ENCODE measurements around the gene SPHK2.

The SPHK2 gene

GRCh38 chr19:48603449-48603848 is 15.9 kb upstream of the SPHK2 start:
- no peak for DNase-seq (ENCODE audit: low read depth)

GRCh38 chr19:48603850-48604249 is 15.5 kb upstream of the SPHK2 start:
- DNase-seq (ENCODE audit: low read depth) = no peak

GRCh38 chr19:48606463-48607358 is 12.6 kb upstream of the SPHK2 start, which contains the start of gene SPACA4:
Gene SPACA4 (plus strand): TSS chr19:48606742. CDS start chr19:48606979, 237 bp downstream.
- no peak for DNase-seq (ENCODE audit: low read depth)

GRCh38 chr19:48607359-48607755 is 11.9 kb upstream of the SPHK2 start:
- no peak for DNase-seq (ENCODE audit: low read depth)

- DNase-seq (ENCODE audit: low read depth) = no peak
Observed at GRCh38 chr19:48608798-48609263, 10.5 kb upstream of the SPHK2 start.

GRCh38 chr19:48609571-48610108 is 9.7 kb upstream of the SPHK2 start:
- no peak for DNase-seq (ENCODE audit: low read depth)

GRCh38 chr19:48611872-48612271 is 7.4 kb upstream of the SPHK2 start:
- no peak for DNase-seq (ENCODE audit: low read depth)

- no peak for DNase-seq (ENCODE audit: low read depth)
Observed at GRCh38 chr19:48613024-48613851, 6.1 kb upstream of the SPHK2 start.

GRCh38 chr19:48613852-48614435 is 5.4 kb upstream of the SPHK2 start:
- DNase-seq (ENCODE audit: low read depth) = no peak

- DNase-seq (ENCODE audit: low read depth) = no peak
Observed at GRCh38 chr19:48614436-48615230, 4.7 kb upstream of the SPHK2 start, which contains the start of gene FAM83E. Gene FAM83E (minus strand): TSS chr19:48615076. CDS start chr19:48613372, 1,704 bp downstream.

- no peak for DNase-seq (ENCODE audit: low read depth)
Observed at GRCh38 chr19:48615231-48616040, 3.9 kb upstream of the SPHK2 start.

GRCh38 chr19:48616041-48616436 is 3.3 kb upstream of the SPHK2 start:
- DNase-seq (ENCODE audit: low read depth) = no peak

- no peak for DNase-seq (ENCODE audit: low read depth)
Observed at GRCh38 chr19:48616491-48617056, 2.7 kb upstream of the SPHK2 start.

GRCh38 chr19:48617146-48617937 is 2.0 kb upstream of the SPHK2 start:
- DNase-seq (ENCODE audit: low read depth) = no peak

- DNase-seq (ENCODE audit: low read depth) = no peak
Observed at GRCh38 chr19:48618278-48618915, 909 bp upstream of the SPHK2 start.

GRCh38 chr19:48619692-48620585 is 633 bp downstream of the SPHK2 start:
- DNase-seq (ENCODE audit: low read depth) = no peak

- no peak for DNase-seq (ENCODE audit: low read depth)
Observed at GRCh38 chr19:48623556-48624066, 4.3 kb downstream of the SPHK2 start.
